ENCODE data around the gene PAGR1. TPM values are rescaled to one million over a fixed set of nuclear protein-coding genes. Genes with fewer than 3 reads are reported as not detected.

The PAGR1 gene
- total and polyA plus RNA-seq, 9 of the 15 experiments (the other 6 are each of a cell fraction or from before 2014, with no cell fraction given): 1.4 to 58.2 (median 16.8) TPM

DNA sequence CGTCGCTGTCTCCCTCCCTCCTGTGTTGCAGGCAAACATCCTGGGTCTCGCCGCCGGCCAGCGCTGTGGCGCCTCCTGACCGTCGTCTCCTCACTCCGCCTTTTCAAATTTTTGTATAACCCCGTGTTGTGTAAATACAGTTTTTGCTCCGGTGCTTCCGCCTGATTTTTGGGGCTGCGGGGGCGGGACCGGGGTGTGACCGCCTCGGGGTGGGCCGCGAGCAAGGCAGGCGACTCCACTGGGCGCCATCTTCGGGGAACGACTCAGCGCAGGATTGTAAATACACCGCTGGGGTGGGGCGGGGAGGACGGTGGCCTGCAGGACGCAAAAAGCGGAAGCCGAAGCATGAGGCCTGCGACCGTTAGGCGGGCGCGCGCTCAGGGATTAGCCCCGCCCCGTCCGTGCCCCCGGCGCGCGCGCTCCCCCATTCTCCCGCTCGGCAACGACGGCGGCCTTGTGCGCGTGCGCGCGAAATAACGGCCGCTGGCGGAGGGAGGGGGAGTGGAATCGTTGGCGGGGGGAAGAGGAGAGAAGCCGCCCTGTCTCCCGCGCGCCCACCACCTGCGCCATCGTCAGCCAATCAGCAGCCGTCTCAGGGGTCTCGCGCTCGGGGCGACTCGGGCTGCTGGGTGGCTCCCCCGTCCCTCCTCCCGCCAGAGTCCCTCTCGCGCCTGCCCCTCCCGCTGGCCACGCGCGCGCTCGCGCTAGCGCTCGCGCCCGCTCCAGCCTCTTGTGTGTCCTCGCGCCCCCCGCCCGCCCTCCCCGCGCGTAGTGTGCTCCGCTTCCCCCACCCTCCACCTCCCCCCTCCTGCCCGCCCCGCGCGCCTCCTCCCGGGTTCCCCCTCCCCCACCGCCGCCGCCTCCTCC, 10.5 kb upstream of the PAGR1 start (continued):
- TF ChIP-seq, protein P1, sequence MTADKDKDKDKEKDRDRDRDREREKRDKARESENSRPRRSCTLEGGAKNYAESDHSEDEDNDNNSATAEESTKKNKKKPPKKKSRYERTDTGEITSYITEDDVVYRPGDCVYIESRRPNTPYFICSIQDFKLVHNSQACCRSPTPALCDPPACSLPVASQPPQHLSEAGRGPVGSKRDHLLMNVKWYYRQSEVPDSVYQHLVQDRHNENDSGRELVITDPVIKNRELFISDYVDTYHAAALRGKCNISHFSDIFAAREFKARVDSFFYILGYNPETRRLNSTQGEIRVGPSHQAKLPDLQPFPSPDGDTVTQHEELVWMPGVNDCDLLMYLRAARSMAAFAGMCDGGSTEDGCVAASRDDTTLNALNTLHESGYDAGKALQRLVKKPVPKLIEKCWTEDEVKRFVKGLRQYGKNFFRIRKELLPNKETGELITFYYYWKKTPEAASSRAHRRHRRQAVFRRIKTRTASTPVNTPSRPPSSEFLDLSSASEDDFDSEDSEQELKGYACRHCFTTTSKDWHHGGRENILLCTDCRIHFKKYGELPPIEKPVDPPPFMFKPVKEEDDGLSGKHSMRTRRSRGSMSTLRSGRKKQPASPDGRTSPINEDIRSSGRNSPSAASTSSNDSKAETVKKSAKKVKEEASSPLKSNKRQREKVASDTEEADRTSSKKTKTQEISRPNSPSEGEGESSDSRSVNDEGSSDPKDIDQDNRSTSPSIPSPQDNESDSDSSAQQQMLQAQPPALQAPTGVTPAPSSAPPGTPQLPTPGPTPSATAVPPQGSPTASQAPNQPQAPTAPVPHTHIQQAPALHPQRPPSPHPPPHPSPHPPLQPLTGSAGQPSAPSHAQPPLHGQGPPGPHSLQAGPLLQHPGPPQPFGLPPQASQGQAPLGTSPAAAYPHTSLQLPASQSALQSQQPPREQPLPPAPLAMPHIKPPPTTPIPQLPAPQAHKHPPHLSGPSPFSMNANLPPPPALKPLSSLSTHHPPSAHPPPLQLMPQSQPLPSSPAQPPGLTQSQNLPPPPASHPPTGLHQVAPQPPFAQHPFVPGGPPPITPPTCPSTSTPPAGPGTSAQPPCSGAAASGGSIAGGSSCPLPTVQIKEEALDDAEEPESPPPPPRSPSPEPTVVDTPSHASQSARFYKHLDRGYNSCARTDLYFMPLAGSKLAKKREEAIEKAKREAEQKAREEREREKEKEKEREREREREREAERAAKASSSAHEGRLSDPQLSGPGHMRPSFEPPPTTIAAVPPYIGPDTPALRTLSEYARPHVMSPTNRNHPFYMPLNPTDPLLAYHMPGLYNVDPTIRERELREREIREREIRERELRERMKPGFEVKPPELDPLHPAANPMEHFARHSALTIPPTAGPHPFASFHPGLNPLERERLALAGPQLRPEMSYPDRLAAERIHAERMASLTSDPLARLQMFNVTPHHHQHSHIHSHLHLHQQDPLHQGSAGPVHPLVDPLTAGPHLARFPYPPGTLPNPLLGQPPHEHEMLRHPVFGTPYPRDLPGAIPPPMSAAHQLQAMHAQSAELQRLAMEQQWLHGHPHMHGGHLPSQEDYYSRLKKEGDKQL (CRISPR knock-in tag; IDR thresholded peaks at IDR 0.05; ENCODE audit: borderline replicate concordance): 0 out of 2 replicates have a peak, but pooled peaks have one; percentile 71
- TF ChIP-seq SMAD4 (CRISPR knock-in tag; conservative IDR thresholded peaks at IDR 0.05) (peak; percentile 87), SPI1 (IDR thresholded peaks at IDR 0.05; ENCODE audit: borderline replicate concordance, low read depth, low read length) (peak; percentile 87), FOXK1 (CRISPR knock-in tag; IDR thresholded peaks at IDR 0.05; ENCODE audit: borderline replicate concordance) (no peak; the same call in 1 of the 2 replicates), ZNF584 (CRISPR knock-in tag; IDR thresholded peaks at IDR 0.05; ENCODE audit: low read depth) (peak; percentile 98), ZNF354B (CRISPR knock-in tag; IDR thresholded peaks at IDR 0.05) (no peak), SRSF9 (IDR thresholded peaks at IDR 0.05; ENCODE audit: borderline replicate concordance, low read depth, low read length) (no peak), ZNF586 (CRISPR knock-in tag; conservative IDR thresholded peaks at IDR 0.05) (no peak), CREM (IDR thresholded peaks at IDR 0.05; ENCODE audit: low read depth) (peak; percentile 86), ZNF445 (CRISPR knock-in tag; IDR thresholded peaks at IDR 0.05; ENCODE audit: low read depth) (peak; percentile 59; the same call in 1 of the 2 replicates), ZNF282 (CRISPR knock-in tag; IDR thresholded peaks at IDR 0.05) (no peak), LCOR (CRISPR knock-in tag; IDR thresholded peaks at IDR 0.05) (peak; percentile 85), C11orf30 (IDR thresholded peaks at IDR 0.05; ENCODE audit: low read depth) (peak; percentile 78), RCOR1 (IDR thresholded peaks at IDR 0.05; ENCODE audit: borderline replicate concordance in 1 of 2, low read depth in 2 of 2, low read length in 2 of 2) (peak; percentile 9 to 52; a peak in 2 of 4 replicates), PML (IDR thresholded peaks at IDR 0.05; ENCODE audit: low read length) (peak; percentile 78), TCFL5 (CRISPR knock-in tag; conservative IDR thresholded peaks at IDR 0.05) (peak; percentile 48; the same call in 1 of the 2 replicates), GTF2F1 (IDR thresholded peaks at IDR 0.05; ENCODE audit: low read depth, low read length) (no peak), RHOXF2B (CRISPR knock-in tag; conservative IDR thresholded peaks at IDR 0.05) (0 out of 2 replicates have a peak, but pooled peaks have one; percentile 11), NBN (IDR thresholded peaks at IDR 0.05; ENCODE audit: low read depth) (peak; percentile 76), CSDE1 (IDR thresholded peaks at IDR 0.05) (no peak), NFE2L1 (tag; IDR thresholded peaks at IDR 0.05; ENCODE audit: borderline replicate concordance, low read depth) (no peak), SRSF1 (IDR thresholded peaks at IDR 0.05; ENCODE audit: low read depth, low read length) (no peak), LARP7 (IDR thresholded peaks at IDR 0.05) (no peak), MCM7 (IDR thresholded peaks at IDR 0.05) (no peak), TEAD4 (IDR thresholded peaks at IDR 0.05; ENCODE audit: low read length) (peak; percentile 46; the same call in 1 of the 2 replicates), TEAD4 (CRISPR knock-in tag; IDR thresholded peaks at IDR 0.05; ENCODE audit: borderline replicate concordance) (no peak)

All from K562 (cell line).